Spleen (tissue), 11 donors: ENCODE measurements around the gene AIRE. TPM values are rescaled to one million over a fixed set of nuclear protein-coding genes. Genes with fewer than 3 reads are reported as not detected.

Source experiments
- DNase-seq: peaks from one replicate; pipeline ENCODE4 v3.0.0-alpha.2; 2020
- H3K27ac ChIP-seq, 8 donors: fragments of 200-600 bp; sonication (generic) in 7 of 8; 1 replicate in 4 of 8; 2 replicates in 4 of 8; pipeline versions ENCODE4 v1.5.0 to v1.8.0; 2016 to 2021; ENCODE audit warnings: inconsistent platforms in 4 of 8, mild to moderate bottlenecking in 4 of 8, moderate library complexity in 1 of 8
- H3K27me3 ChIP-seq, 7 donors: fragments of 200-600 bp; sonication (generic) in 6 of 7; replicated peaks in 1 of 7; 1 replicate in 4 of 7; 2 replicates in 3 of 7; pipeline versions ENCODE4 v1.5.0 to v1.8.0; 2016 to 2021; ENCODE audit warnings: inconsistent platforms in 3 of 7, mild to moderate bottlenecking in 1 of 7
- H3K36me3 ChIP-seq, 6 donors: fragments of 200-600 bp; sonication (generic) in 5 of 6; 1 replicate in 4 of 6; 2 replicates in 2 of 6; pipeline versions ENCODE4 v1.5.0 to v1.8.0; 2016 to 2021; ENCODE audit warnings: inconsistent platforms in 2 of 6
- H3K4me1 ChIP-seq, 6 donors: fragments of 200-600 bp; sonication (generic) in 5 of 6; 1 replicate in 3 of 6; 2 replicates in 3 of 6; pipeline versions ENCODE4 v1.5.0 to v1.8.0; 2016 to 2021; ENCODE audit warnings: inconsistent platforms in 3 of 6
- H3K4me3 ChIP-seq, 8 donors: fragments of 200-600 bp; sonication (generic) in 7 of 8; 1 replicate in 4 of 8; 2 replicates in 4 of 8; pipeline versions ENCODE4 v1.5.0 to v1.8.0; 2016 to 2021; ENCODE audit warnings: inconsistent platforms in 4 of 8, mild to moderate bottlenecking in 4 of 8, moderate library complexity in 2 of 8
- H3K9me3 ChIP-seq, 8 donors: fragments of 200-600 bp; sonication (generic) in 7 of 8; 1 replicate in 4 of 8; 2 replicates in 4 of 8; pipeline versions ENCODE4 v1.5.0 to v1.8.0; 2016 to 2021; ENCODE audit warnings: inconsistent platforms in 4 of 8
- CTCF ChIP-seq, 11 experiments: fragments of 200-600 bp in 7 of 11; fragments of 450-650 bp in 4 of 11; sonication (generic) in 4 of 11; IDR thresholded peaks in 8 of 11; conservative IDR thresholded peaks in 3 of 11; 1 replicate in 7 of 11; 2 replicates in 4 of 11; pipeline versions ENCODE4 v1.4.0 to v1.8.0; 2016 to 2021; ENCODE audit warnings: antibody characterized with exemption in 11 of 11, inconsistent platforms in 4 of 11, mild to moderate bottlenecking in 1 of 11
- POLR2A ChIP-seq, 3 donors: fragments of 450-650 bp; IDR thresholded peaks; one replicate each; pipeline ENCODE4 v1.5.1; 2017; ENCODE audit warnings: antibody characterized with exemption in 3 of 3, mild to moderate bottlenecking in 1 of 3
- POLR2AphosphoS5 ChIP-seq, 3 donors: sonication (generic); formaldehyde crosslinking; IDR thresholded peaks; one replicate each; pipeline ENCODE4 v1.5.1; 2017; ENCODE audit warnings: antibody characterized with exemption in 3 of 3
- WGBS, 5 donors: extraction: QIAGEN DNeasy Blood & Tissue Kit in 3 of 5; methylation state at CpG; one replicate each; pipeline versions ENCODE4 v1.1.5 to v1.1.7; 2013 to 2018; 5-methylcytosine and 5-hydroxymethylcytosine counted together
- intact Hi-C: fragments of 100-400 bp; cut with DNase I; formaldehyde crosslinking; loops from one replicate; pipeline ENCODE4 v1.15.0; 2023; ENCODE audit warnings: low total_unique reads
- polyA plus RNA-seq, 3 donors: library from polyadenylated mRNA; stranded (reverse); fragments of 200-250 nt; gene quantifications; one replicate each; pipeline ENCODE4 v1.2.1, GENCODE V29; 2013
- total RNA-seq, 7 donors: library from RNA; depleted of rRNA in 3 of 7; stranded (reverse); fragments of >200 nt in 3 of 7; fragmentation: NEBNext Ultra II Directional in 4 of 7; extraction: Animal tissue kit (Norgen Biotek cat#: 25700) in 4 of 7; gene quantifications; one replicate each; pipeline versions ENCODE4 v1.1.0 to v1.2.1, GENCODE V29; 2016 to 2021
- donor health status: healthy with polysubstance abuse.
- donor health status: DM: no; HTN: no; CAD: no; lungs with moderate emphysema.
- donor health status: DM: no; HTN: no; CAD: no.
- donor health status: Bipolar disorder and iron deficiency.
- donor health status: healthy.
- donor health status: DM: no; HTN: no; CAD: no.
- donor health status: DM: yes; HTN: yes; CAD: no.

AIRE gene
- total and polyA plus RNA-seq, 10 donors: 0.08 to 0.16 (median 0.10) TPM; not detected in 6

GRCh38 chr21:44262338-44263056, 23.2 kb upstream of the AIRE start:
- Histone ChIP-seq H3K27me3 (peaks cover 0 to 7% (median 0%) of the 10 kb centered on the region in 7 donors), H3K27ac (no peak overlapping the region), H3K36me3 (no peaks in the 10 kb centered on the region), H3K4me1 (no peaks in the 10 kb centered on the region), H3K9me3 (no peaks in the 10 kb centered on the region), H3K4me3 (no peak overlapping the region)
- intact Hi-C loops: no loop called here
- 80 to 91% (median 86%) methylated on average over 9 to 12 of the region's 12 CpGs for WGBS, 5 donors
- peak; percentile 41 for DNase-seq
- TF ChIP-seq POLR2A (IDR thresholded peaks at IDR 0.05) (no peak), POLR2AphosphoS5 (IDR thresholded peaks at IDR 0.05) (no peak), CTCF (IDR thresholded peaks at IDR 0.05 in 8 of 11, conservative IDR thresholded peaks at IDR 0.05 in 3 of 11) (no peak)

- no peaks in the 10 kb centered on the region for H3K36me3 ChIP-seq
- no peak for TF ChIP-seq POLR2A (IDR thresholded peaks at IDR 0.05)
- peak; percentile 60 for DNase-seq
Measured at GRCh38 chr21:44263221-44263760, 22.4 kb upstream of the AIRE start.

GRCh38 chr21:44263768-44264167, 21.9 kb upstream of the AIRE start:
- DNase-seq: peak; percentile 40
- Histone ChIP-seq H3K36me3 (no peaks in the 10 kb centered on the region), H3K27ac (no peak overlapping the region), H3K27me3 (peaks cover 0 to 7% (median 0%) of the 10 kb centered on the region in 7 donors), H3K4me3 (no peak overlapping the region), H3K9me3 (no peaks in the 10 kb centered on the region), H3K4me1 (no peaks in the 10 kb centered on the region)
- WGBS, 5 donors: 82 to 94% (median 91%) methylated on average over 3 to 4 of the region's 4 CpGs
- intact Hi-C loops: no loop called here
- TF ChIP-seq POLR2AphosphoS5 (IDR thresholded peaks at IDR 0.05) (no peak), POLR2A (IDR thresholded peaks at IDR 0.05) (no peak), CTCF (IDR thresholded peaks at IDR 0.05 in 8 of 11, conservative IDR thresholded peaks at IDR 0.05 in 3 of 11) (no peak)

More at GRCh38 chr21:44263221-44263760, 22.4 kb upstream of the AIRE start:
- no peaks in the 10 kb centered on the region for H3K4me1 ChIP-seq
- H3K27ac ChIP-seq: no peak overlapping the region
- 65 to 91% (median 76%) methylated on average over 10 to 18 of the region's 18 CpGs for WGBS, 5 donors
- no peaks in the 10 kb centered on the region for H3K9me3 ChIP-seq
- intact Hi-C loops: no loop called here
- peaks cover 0 to 7% (median 0%) of the 10 kb centered on the region in 7 donors for H3K27me3 ChIP-seq
- no peak overlapping the region for H3K4me3 ChIP-seq

GRCh38 chr21:44265734-44266270, 19.9 kb upstream of the AIRE start:
- Histone ChIP-seq H3K27ac (no peak overlapping the region), H3K27me3 (peaks cover 0 to 7% (median 0%) of the 10 kb centered on the region in 7 donors), H3K36me3 (no peaks in the 10 kb centered on the region), H3K4me1 (no peaks in the 10 kb centered on the region), H3K9me3 (no peaks in the 10 kb centered on the region), H3K4me3 (no peak overlapping the region)
- TF ChIP-seq CTCF (IDR thresholded peaks at IDR 0.05 in 8 of 11, conservative IDR thresholded peaks at IDR 0.05 in 3 of 11) (no peak), POLR2A (IDR thresholded peaks at IDR 0.05) (no peak), POLR2AphosphoS5 (IDR thresholded peaks at IDR 0.05) (no peak)
- WGBS, 5 donors: 88 to 95% (median 91%) methylated on average over 9 to 17 of the region's 17 CpGs
- intact Hi-C loops: no loop called here
- DNase-seq: peak; percentile 73
